Activated CD4-positive, alpha-beta T cell treated with anti-CD3 and anti-CD28 coated beads for 4 hours (primary cell): Measurements from ENCODE around the gene MAPK1IP1L.
"Not testable (repeated sequence)": the region's sequence is repeated elsewhere in the genome, so short reads cannot be mapped to it uniquely, and the experiment has no call there.

ENCODE experiments used
- DNase-seq, 2 donors: peaks; one replicate each; pipeline ENCODE4 v3.0.0-alpha.2; 2020

The MAPK1IP1L gene

DNA sequence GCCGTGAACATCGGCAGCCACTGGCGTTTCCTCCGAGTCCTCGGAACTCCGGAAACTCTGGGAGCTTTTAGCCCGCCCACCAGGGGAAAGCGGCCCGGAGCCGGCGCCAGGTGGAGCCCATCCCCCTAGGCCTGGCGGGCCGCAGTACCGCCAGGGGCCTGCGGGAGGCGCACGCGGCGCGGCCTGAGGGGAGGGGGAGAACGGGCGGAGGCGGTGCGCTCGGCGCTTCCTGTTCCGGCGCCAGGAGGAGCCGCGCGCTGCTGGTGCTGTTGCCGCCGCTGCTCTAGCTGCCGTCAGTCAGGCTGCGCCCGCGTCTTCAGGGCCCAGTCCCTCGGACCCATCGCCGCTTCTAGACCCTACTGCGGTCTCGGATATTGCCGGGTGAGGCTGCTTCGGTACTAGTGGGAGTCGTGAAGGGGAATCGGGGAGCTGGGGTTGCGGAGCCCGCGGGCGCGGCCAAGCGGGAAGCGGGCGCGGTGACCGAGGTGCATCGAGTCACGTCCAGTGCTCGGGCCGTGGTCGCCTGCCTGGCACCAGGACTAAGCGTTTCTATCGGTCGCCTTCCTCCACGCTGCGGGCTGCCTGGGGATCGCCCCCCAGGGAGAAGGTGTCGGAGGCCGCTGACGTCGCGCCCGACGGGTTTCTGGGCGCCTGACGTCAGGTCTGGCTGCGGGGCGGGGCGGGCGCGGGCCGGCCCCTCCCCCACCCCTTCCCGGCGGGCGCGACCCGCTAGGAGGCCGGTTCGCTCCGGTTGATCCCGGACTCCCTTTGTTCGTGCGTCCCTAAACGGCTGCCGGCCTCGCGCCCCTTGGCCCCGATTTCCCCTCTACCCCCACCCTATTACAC, at the start of gene MAPK1IP1L:
TSS of gene MAPK1IP1L (plus strand) at position 225 of the 846 bp plus-strand sequence. CDS start 10,037 bp downstream, outside the sequence.
- DNase-seq = peak; percentile 85 to 90

DNA sequence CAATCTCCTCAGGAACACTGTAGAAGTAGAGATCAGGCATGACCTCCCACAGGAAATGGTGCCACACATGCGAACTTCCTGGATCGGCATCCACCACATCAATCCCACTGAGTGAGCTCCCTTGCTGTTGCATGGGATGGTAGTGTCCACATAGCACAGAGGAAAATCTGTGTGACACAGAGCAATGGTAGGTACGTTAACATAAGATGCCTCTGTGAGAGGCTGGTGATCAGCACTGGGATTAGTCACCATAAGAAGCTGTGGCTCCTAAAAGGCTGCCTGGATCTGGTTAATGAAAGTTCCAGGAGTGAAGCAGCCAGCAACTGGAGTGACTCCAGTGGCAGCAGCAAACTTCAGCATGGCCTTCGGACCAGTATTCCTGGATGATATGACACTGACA, 46.4 kb upstream of the MAPK1IP1L start:
- DNase-seq = no peak

- no peak for DNase-seq
Measured at GRCh38 chr14:55015006-55015405, 36.4 kb upstream of the MAPK1IP1L start.

GRCh38 chr14:55019968-55020554, 31.4 kb upstream of the MAPK1IP1L start:
- DNase-seq = no peak

GRCh38 chr14:55024365-55024764, 27.1 kb upstream of the MAPK1IP1L start:
- DNase-seq = not testable (repeated sequence)

GRCh38 chr14:55025948-55026347, 25.5 kb upstream of the MAPK1IP1L start:
- DNase-seq = no peak

- no peak for DNase-seq
Measured at GRCh38 chr14:55026441-55026792, 25.0 kb upstream of the MAPK1IP1L start.

DNA sequence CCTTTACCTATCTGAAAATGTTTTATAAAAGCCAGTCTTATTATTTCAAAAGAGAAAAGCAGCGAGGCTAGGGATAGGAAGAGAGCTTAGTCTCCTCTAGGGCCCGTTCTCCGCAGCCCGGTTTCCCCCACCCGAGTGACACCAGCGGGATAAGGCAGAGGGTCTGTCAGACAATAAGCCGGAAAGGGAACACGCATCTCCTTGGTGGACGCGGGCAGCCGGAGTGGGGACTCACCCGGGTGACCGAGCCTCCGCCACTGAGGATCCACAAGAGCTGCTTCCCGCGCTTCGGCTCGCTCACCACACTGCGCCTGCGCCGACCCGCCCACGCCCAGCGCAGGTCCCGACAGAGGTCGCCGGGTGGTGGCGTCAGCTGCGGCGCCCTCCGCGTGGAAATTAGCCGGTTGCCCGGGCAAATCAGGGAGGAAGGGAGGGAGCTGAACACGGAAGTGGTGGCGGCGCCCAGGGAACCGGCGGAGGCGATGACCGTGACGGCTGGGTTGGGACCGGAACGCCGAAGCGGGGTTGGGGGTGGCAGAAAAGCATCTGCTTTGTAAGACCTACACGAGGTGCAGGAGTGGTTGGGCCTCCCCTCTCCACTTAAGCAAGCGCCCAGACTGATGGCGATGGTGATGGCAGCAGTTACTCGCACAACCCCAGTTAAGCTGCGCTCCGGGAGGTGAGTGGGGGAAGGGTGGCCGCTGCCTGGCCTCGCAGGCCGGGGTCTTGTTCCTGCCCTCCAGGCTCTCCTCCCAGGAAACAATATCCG, 24.5 kb upstream of the MAPK1IP1L start, which contains the start of the genes SOCS4 and WDHD1:
TSS of gene SOCS4 (plus strand) at position 444 of the 769 bp plus-strand sequence. CDS start 15,806 bp downstream, outside the sequence.
TSS of gene WDHD1 (minus strand) at position 307 of the 769 bp plus-strand sequence. CDS start 312 bp downstream, outside the sequence.
- DNase-seq = peak; percentile 94 to 95

DNA sequence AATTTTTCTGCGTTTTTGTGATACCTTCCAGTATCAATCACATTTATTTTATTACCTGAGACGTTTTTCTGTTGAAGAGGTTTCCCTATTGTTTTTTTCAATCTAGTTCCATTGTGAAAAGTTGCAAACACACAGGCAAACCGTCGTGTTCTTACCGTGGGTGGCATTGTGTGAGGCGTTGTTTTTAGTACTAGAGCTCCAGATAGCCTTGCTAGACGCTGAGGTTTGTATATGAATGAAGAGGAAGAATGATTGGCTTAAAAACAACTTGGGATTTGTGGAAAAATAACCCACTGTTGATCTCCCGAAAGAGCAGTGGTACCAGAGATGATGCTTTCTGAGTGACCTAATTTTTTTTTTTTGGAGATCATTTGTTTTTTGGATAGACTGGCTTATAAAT, 23.4 kb upstream of the MAPK1IP1L start:
- DNase-seq = no peak

- no peak for DNase-seq
Measured at GRCh38 chr14:55028476-55028875, 23.0 kb upstream of the MAPK1IP1L start.

DNA sequence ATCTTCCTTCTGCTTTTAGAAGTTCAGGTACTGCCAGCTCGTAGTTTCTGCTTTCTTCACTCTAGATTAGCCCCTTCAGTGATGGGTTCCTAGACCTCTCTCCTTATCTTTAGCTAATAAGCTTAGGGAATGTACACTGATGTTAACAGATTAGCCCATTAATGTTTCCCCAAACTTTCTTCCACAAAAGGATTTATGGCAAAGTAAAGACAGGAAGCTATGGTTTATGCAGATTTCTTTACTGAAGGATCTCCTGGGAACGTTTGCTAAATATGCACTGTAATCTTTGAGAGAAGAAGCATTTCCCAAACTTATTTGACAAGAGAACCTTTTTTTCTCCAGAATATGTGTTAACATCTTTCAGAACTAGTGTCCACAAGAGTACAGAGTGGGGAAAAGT, 20.3 kb upstream of the MAPK1IP1L start:
- DNase-seq = no peak

- not testable (repeated sequence) for DNase-seq
Measured at GRCh38 chr14:55037995-55038394, 13.5 kb upstream of the MAPK1IP1L start.

- no peak for DNase-seq
Measured at GRCh38 chr14:55038708-55039107, 12.7 kb upstream of the MAPK1IP1L start.

GRCh38 chr14:55043528-55043927, 7.9 kb upstream of the MAPK1IP1L start:
- DNase-seq = no peak

DNA sequence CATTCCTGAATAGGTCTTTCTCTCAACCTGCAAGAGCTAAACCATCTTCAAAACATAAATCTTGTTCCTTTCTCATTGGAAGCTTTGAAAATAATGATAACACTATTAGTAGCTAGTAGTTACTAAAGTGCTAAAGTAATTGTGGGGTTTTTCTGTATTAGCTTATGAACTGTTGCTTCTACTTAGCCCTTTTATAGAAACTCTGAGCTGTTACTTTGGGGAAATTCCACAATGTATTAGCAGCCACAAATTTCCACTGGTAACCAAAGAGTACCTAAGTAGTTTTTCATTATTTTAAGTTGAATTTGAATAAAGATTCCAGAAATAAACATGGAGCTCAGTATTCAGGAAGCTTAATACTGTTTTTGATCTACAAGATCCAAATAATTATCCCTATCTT, 6.4 kb upstream of the MAPK1IP1L start:
- no peak for DNase-seq

- DNase-seq = no peak
Measured at GRCh38 chr14:55047301-55048053, 4.0 kb upstream of the MAPK1IP1L start.

DNA sequence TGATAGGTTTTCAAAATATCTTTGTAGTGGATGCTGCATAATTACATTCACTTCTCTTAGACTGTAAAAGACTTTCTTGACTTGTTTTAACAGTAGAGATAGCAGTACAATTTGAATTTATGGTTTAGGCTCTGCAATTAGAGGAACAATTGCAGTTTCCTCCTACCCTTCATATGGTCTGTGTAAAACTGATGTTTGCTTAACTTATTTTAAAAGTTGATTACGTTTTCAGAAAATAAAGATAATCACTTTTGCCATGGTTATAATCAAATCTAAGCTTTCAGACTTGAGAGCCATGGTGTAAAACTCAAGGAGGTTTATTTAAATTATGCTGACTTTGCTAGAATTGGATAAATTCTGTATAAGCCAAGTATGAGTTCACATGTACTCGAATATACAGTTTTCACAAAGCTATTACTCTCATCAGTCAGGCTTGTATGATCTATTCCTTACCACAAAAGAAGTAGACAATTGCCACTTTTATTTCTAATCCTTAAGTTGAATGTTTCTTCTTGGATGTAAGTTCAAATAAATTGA, 2.5 kb upstream of the MAPK1IP1L start:
- no peak for DNase-seq

GRCh38 chr14:55051165-55051422, 353 bp upstream of the MAPK1IP1L start:
- no peak for DNase-seq

- DNase-seq = no peak
Measured at GRCh38 chr14:55052269-55052930, 953 bp downstream of the MAPK1IP1L start.

GRCh38 chr14:55053018-55053417, 1.6 kb downstream of the MAPK1IP1L start:
- no peak for DNase-seq

GRCh38 chr14:55053500-55053899, 2.1 kb downstream of the MAPK1IP1L start:
- DNase-seq = no peak

- no peak for DNase-seq
Measured at GRCh38 chr14:55054098-55054497, 2.7 kb downstream of the MAPK1IP1L start.
